Measurements from ENCODE around the gene PTPRK.

Gene PTPRK

DNA sequence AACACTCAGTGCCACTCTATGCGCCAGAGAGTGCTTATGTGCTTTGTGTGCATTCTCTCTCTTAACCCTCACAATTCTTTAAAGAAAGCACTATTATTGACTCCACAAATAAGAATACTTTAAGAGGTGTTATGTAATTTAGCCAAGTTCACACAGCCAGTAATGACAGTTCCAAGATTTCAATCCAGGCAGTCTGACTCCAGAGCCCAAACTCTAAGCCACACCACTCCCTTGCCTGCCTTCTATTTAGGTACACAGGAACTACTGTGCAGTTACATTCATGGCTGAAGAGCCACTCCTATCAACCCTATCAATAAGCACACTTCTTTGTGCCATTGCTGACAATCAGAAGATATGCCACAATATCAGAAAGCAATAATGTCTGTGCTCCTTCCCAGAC lies 93.3 kb downstream of the PTPRK start:
- in situ Hi-C loops (cut with HindIII; ENCODE audit: low pct_ligation_motif_present, low sequenced_read_pairs): no loop called here
- TF ChIP-seq, protein P1, sequence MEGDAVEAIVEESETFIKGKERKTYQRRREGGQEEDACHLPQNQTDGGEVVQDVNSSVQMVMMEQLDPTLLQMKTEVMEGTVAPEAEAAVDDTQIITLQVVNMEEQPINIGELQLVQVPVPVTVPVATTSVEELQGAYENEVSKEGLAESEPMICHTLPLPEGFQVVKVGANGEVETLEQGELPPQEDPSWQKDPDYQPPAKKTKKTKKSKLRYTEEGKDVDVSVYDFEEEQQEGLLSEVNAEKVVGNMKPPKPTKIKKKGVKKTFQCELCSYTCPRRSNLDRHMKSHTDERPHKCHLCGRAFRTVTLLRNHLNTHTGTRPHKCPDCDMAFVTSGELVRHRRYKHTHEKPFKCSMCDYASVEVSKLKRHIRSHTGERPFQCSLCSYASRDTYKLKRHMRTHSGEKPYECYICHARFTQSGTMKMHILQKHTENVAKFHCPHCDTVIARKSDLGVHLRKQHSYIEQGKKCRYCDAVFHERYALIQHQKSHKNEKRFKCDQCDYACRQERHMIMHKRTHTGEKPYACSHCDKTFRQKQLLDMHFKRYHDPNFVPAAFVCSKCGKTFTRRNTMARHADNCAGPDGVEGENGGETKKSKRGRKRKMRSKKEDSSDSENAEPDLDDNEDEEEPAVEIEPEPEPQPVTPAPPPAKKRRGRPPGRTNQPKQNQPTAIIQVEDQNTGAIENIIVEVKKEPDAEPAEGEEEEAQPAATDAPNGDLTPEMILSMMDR (IDR thresholded peaks at IDR 0.05; ENCODE audit: low read depth, low read length, missing control alignments): no peak

GRCh38 chr6:128425856-128426255 lies 94.5 kb downstream of the PTPRK start:
- DNase-seq: no peak
- Histone ChIP-seq H3K4me3 (ENCODE audit: low read depth, low read length) (no peak overlapping the region), H3K27ac (no peak overlapping the region), H3K27me3 (replicated peaks) (no peaks in the 10 kb centered on the region), H3K36me3 (replicated peaks) (no peaks in the 10 kb centered on the region)
- TF ChIP-seq, protein P1 (IDR thresholded peaks at IDR 0.05; ENCODE audit: low read depth, low read length, missing control alignments): no peak
- in situ Hi-C loops (cut with HindIII; ENCODE audit: low pct_ligation_motif_present, low sequenced_read_pairs): no loop called here

More for the DNA sequence above, 93.3 kb downstream of the PTPRK start:
- Histone ChIP-seq H3K4me3 (ENCODE audit: low read depth, low read length) (no peak overlapping the region), H3K36me3 (replicated peaks) (no peaks in the 10 kb centered on the region), H3K27ac (no peak overlapping the region), H3K27me3 (replicated peaks) (no peaks in the 10 kb centered on the region)
- no peak for DNase-seq

DNA sequence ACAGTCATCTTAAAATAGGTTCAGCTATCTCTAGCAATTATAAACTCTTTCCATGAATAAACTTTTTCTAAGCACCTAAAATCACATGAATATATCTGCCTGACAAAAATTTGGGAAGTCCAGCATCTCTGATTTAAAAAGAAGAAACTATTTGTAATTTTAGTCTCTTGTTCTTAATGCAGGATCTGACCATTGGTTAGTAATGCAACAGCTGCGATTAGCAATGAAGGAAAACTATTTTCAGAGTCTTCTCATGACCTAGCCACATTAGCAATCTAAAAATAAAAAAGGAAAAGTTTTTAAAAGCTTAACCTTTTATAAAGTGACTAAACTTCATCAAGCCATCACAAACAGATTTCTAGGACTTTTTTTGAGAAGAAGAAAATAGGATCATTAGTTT lies 97.5 kb downstream of the PTPRK start:
- H3K4me3 ChIP-seq (ENCODE audit: low read depth, low read length): no peak overlapping the region
- H3K36me3 ChIP-seq (replicated peaks): no peaks in the 10 kb centered on the region
- TF ChIP-seq, protein P1 (IDR thresholded peaks at IDR 0.05; ENCODE audit: low read depth, low read length, missing control alignments): no peak
- in situ Hi-C loops (cut with HindIII; ENCODE audit: low pct_ligation_motif_present, low sequenced_read_pairs): no loop called here
- H3K27ac ChIP-seq: no peak overlapping the region
- no peak for DNase-seq
- no peaks in the 10 kb centered on the region for H3K27me3 ChIP-seq (replicated peaks)

GRCh38 chr6:128422200-128422599 lies 98.2 kb downstream of the PTPRK start:
- Histone ChIP-seq H3K4me3 (ENCODE audit: low read depth, low read length) (no peak overlapping the region), H3K27me3 (replicated peaks) (no peaks in the 10 kb centered on the region), H3K27ac (no peak overlapping the region), H3K36me3 (replicated peaks) (no peaks in the 10 kb centered on the region)
- DNase-seq: no peak
- TF ChIP-seq, protein P1 (IDR thresholded peaks at IDR 0.05; ENCODE audit: low read depth, low read length, missing control alignments): no peak
- in situ Hi-C loops (cut with HindIII; ENCODE audit: low pct_ligation_motif_present, low sequenced_read_pairs): no loop called here

DNA sequence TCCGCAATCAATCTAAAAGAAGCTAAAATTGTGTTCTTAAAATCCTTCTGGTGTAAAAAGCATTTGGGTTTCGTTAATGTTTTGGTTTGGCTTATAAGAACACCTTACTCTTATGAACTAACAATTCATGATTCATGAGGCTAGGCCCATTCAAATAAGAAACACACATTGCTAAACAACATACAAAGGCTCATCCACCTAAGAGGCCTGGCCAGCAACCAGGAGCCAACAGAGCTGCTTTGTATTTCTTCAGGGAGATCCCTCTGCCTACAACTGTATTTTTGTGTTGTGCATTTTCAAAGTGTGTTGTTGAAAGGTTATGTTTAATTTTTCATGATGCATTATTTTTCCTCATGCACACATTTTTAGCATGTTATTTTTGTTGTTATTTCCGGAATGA lies 98.6 kb downstream of the PTPRK start:
- TF ChIP-seq, protein P1 (IDR thresholded peaks at IDR 0.05; ENCODE audit: low read depth, low read length, missing control alignments): no peak
- no peak overlapping the region for H3K4me3 ChIP-seq (ENCODE audit: low read depth, low read length)
- no peak overlapping the region for H3K27ac ChIP-seq
- no peaks in the 10 kb centered on the region for H3K36me3 ChIP-seq (replicated peaks)
- DNase-seq: no peak
- in situ Hi-C loops (cut with HindIII; ENCODE audit: low pct_ligation_motif_present, low sequenced_read_pairs): no loop called here
- no peaks in the 10 kb centered on the region for H3K27me3 ChIP-seq (replicated peaks)

- Histone ChIP-seq H3K27me3 (replicated peaks) (no peaks in the 10 kb centered on the region), H3K36me3 (replicated peaks) (no peaks in the 10 kb centered on the region), H3K27ac (no peak overlapping the region), H3K4me3 (ENCODE audit: low read depth, low read length) (no peak overlapping the region)
- in situ Hi-C loops (cut with HindIII; ENCODE audit: low pct_ligation_motif_present, low sequenced_read_pairs): no loop called here
- TF ChIP-seq, protein P1 (IDR thresholded peaks at IDR 0.05; ENCODE audit: low read depth, low read length, missing control alignments): no peak
- peak; percentile 19 for DNase-seq
Measured at GRCh38 chr6:128417698-128418097, 102.7 kb downstream of the PTPRK start.
